Measurements from ENCODE around the gene MYCL. TPM values are rescaled to one million over a fixed set of nuclear protein-coding genes. Genes with fewer than 3 reads are reported as not detected.

The MYCL gene
- total RNA-seq, 1 experiment from 2014 or later = 2.0 TPM

GRCh38 chr1:39947260-39947659 lies 45.5 kb upstream of the MYCL start:
- DNase-seq (ENCODE audit: low read depth, low spot score) (no peak), ATAC-seq (no peak)
- H3K27ac ChIP-seq (ENCODE audit: low read length) = no peak overlapping the region
- in situ Hi-C loops (cut with HindIII; ENCODE audit: low pct_unique_long_range_greater_than_20kb, low sequenced_read_pairs) = no loop called here
- no peak for TF ChIP-seq SIN3A (IDR thresholded peaks at IDR 0.05; ENCODE audit: borderline replicate concordance, insufficient read depth, low read depth, low read length)
- no peak for TF ChIP-seq POLR2AphosphoS5 (IDR thresholded peaks at IDR 0.05; ENCODE audit: low read depth, low read length)
- no peak for TF ChIP-seq TCF7L2 (IDR thresholded peaks at IDR 0.05; ENCODE audit: low read depth, low read length)
- no peak for TF ChIP-seq REST (IDR thresholded peaks at IDR 0.05; ENCODE audit: insufficient read depth in 1 of 2, low read depth in 2 of 2, low read length in 1 of 2)
- TF ChIP-seq, protein P1, sequence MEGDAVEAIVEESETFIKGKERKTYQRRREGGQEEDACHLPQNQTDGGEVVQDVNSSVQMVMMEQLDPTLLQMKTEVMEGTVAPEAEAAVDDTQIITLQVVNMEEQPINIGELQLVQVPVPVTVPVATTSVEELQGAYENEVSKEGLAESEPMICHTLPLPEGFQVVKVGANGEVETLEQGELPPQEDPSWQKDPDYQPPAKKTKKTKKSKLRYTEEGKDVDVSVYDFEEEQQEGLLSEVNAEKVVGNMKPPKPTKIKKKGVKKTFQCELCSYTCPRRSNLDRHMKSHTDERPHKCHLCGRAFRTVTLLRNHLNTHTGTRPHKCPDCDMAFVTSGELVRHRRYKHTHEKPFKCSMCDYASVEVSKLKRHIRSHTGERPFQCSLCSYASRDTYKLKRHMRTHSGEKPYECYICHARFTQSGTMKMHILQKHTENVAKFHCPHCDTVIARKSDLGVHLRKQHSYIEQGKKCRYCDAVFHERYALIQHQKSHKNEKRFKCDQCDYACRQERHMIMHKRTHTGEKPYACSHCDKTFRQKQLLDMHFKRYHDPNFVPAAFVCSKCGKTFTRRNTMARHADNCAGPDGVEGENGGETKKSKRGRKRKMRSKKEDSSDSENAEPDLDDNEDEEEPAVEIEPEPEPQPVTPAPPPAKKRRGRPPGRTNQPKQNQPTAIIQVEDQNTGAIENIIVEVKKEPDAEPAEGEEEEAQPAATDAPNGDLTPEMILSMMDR (IDR thresholded peaks at IDR 0.05) = no peak
- CTCF ChIA-PET = no interaction called here
- BruUV-seq (replicated peaks) = no TSS peak
- intact Hi-C loops (cut with micrococcal nuclease; ENCODE audit: unreplicated experiment) = no loop called here
- POLR2A ChIA-PET = interaction anchor here (0.7 kb wide), 1 partner anchor 73 kb away, joined by 4 read pairs; no protein-coding TSS in a partner anchor
- no peaks in the 10 kb centered on the region for H3K4me1 ChIP-seq (ENCODE audit: control insufficient read depth, insufficient read depth, low read length)
- no peak overlapping the region for H3K4me3 ChIP-seq (ENCODE audit: low read depth in 2 of 2, low read length in 2 of 2)
- H3K36me3 ChIP-seq (ENCODE audit: control insufficient read depth, insufficient read depth, low read length) = no peaks in the 10 kb centered on the region
- no peaks in the 10 kb centered on the region for H3K9me3 ChIP-seq (ENCODE audit: control insufficient read depth, insufficient read depth, low read depth, low read length)
- H3K27me3 ChIP-seq (ENCODE audit: control insufficient read depth, insufficient read depth, low read length) = no peaks in the 10 kb centered on the region

- intact Hi-C loops (cut with micrococcal nuclease; ENCODE audit: unreplicated experiment) (no loop called here), in situ Hi-C loops (cut with HindIII; ENCODE audit: low pct_unique_long_range_greater_than_20kb, low sequenced_read_pairs) (no loop called here)
- Histone ChIP-seq H3K27ac (ENCODE audit: low read length) (no peak overlapping the region), H3K4me3 (ENCODE audit: low read depth in 2 of 2, low read length in 2 of 2) (no peak overlapping the region), H3K9me3 (ENCODE audit: control insufficient read depth, insufficient read depth, low read depth, low read length) (no peaks in the 10 kb centered on the region), H3K4me1 (ENCODE audit: control insufficient read depth, insufficient read depth, low read length) (no peaks in the 10 kb centered on the region), H3K27me3 (ENCODE audit: control insufficient read depth, insufficient read depth, low read length) (no peaks in the 10 kb centered on the region), H3K36me3 (ENCODE audit: control insufficient read depth, insufficient read depth, low read length) (no peaks in the 10 kb centered on the region)
- TF ChIP-seq POLR2AphosphoS5 (IDR thresholded peaks at IDR 0.05; ENCODE audit: low read depth, low read length) (no peak), REST (IDR thresholded peaks at IDR 0.05; ENCODE audit: insufficient read depth in 1 of 2, low read depth in 2 of 2, low read length in 1 of 2) (no peak), SIN3A (IDR thresholded peaks at IDR 0.05; ENCODE audit: borderline replicate concordance, insufficient read depth, low read depth, low read length) (no peak), TCF7L2 (IDR thresholded peaks at IDR 0.05; ENCODE audit: low read depth, low read length) (no peak)
- TF ChIP-seq, protein P1 (IDR thresholded peaks at IDR 0.05) = no peak
- ChIA-PET POLR2A (no interaction called here), CTCF (no interaction called here)
- BruUV-seq (replicated peaks) = no TSS peak
- no peak for DNase-seq (ENCODE audit: low read depth, low spot score)
- ATAC-seq = no peak
Observed at GRCh38 chr1:39946216-39946615, 44.5 kb upstream of the MYCL start.

All from Panc1 (cell line).